Measurements from ENCODE around the gene MYL2.

MYL2 gene

DNA sequence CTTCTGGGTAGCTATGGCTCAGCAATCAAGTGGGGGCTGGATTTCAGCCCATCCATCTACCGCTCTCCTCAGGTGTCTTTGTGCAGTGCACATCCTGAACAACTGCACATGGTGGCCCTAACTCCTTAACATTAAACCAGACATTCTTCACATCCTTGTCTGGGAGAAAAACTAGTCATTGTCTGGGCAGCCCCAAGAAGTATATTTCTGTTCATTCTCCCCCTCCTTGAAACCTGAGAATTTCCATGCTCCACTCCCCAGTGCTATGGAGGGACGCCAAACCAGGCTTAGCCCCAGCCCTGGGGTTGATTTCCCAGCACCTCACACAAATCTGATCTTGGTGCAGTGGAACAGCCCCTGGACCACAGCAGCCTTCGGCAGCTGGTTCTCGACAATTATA lies 13.4 kb downstream of the MYL2 start:
- no peak for DNase-seq

DNA sequence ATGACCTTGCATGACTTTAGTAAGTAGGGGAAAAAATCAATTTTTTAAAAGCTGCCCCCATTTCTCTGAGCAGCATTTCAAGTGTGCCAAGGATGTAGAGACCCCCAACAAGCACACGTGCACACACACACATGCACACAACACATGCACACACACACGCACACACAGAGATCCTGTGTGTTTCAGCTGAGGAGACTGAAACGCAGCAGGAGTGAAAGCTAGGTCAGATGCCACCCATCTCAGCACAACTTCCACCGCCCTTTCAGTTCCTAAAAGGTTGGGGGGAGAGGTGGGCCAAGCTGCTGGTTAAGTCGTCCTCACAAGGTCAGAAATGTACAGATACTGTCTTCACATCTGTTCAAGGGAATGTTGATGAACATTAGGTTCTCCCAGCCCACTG lies 13.9 kb downstream of the MYL2 start:
- no peak for DNase-seq
- intact Hi-C loops (cut with DNase I) = no loop called here

More for the DNA sequence above, 13.4 kb downstream of the MYL2 start:
- intact Hi-C loops (cut with DNase I) = no loop called here

DNA sequence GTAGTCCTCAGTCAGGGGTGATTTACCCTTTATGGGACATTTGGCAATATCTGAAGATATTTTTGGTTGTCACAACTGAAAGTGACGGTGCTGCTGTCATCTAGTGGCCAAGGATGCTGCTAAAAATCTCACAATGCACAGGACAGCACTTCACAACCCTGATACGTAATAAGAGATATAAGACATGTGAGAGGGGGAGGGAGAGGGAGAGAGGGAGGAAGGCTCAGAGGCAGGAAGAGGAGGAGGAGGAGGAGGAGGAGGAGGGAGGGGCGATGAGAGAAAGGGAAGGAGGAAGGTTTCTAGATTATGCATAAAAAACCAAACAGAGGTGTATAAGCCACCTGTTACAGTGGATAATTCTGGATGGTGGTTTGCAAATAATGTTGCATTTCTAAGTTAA lies 14.3 kb downstream of the MYL2 start:
- no peak for DNase-seq

DNA sequence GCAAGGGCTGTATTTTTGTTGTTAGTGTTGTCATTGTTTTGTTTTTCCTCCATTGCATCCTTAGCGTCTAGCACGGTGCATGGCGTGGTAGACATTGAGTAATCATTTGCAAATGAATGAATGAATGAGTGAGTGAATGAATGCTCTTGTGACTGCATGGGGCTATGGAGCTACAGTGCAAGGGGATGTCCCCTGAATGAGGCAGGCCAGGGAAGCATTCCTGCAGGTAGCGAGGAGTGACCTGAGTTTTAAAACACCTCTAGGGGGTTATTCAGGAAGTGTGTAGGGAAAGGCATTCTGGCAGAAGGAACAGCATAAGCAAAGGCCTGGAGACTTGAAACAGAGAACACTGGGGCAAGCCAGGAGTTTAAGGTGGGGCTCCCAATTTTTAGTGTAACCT lies 16.9 kb downstream of the MYL2 start:
- intact Hi-C loops (cut with DNase I) = no loop called here
- DNase-seq = no peak

More for the DNA sequence above, 14.3 kb downstream of the MYL2 start:
- intact Hi-C loops (cut with DNase I) = no loop called here

DNA sequence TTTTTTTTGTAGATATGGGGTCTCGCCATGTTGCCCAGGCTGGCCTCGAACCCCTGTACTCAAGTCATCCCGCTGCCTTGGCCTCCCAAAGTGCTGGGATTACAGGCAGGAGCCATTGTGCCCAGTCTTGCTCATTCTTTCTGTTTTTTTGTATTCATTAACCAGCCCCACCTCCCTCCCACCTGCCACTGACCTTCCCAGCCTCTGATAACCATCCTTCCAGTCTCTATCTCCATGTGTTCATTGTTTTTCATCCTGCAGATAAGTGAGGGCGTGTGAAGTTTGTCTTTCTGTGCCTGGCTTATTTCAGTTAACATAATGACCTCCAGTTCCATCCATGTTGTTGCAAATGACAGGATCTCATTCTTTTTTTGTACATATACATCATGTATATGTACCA lies 19.0 kb downstream of the MYL2 start:
- no peak for DNase-seq
- intact Hi-C loops (cut with DNase I) = no loop called here

DNA sequence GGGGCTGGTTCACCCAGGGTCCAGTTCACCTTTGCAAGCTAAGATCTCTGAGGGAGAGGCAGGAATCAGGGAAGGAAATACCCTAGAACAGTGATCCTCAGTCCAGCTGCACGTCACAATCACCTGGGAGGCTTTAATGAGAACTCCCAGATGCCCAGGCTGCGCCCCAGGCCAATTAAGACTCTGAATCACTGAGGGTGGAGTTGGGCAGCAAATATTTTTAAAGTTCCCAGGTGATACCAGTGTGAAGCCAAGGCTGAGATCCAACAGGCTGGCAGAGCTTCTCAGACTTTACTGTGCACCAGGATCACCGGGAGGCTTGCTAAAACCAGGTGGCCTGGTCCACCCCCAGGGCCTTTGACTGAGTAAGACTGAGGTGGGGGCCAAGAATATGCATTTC lies 23.8 kb downstream of the MYL2 start:
- no peak for DNase-seq

DNA sequence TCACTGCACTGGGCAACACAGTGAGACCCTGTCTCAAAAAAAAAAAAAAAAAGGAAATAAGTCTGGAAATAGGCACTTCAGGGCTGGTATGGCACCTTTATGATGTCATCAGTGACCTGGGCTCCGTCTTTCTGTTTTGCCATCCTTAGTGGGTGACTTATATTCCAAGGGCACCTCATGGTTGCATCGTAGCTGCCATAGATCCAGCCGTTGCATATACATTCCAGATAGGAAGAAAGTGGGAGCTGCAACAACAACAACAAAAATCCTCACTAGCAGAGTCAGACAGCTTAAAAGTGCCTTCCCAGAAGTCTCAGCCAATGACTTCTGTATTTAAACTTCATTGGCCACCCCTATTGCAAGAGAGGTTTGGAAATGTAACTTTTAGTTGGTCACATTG lies 26.4 kb downstream of the MYL2 start:
- intact Hi-C loops (cut with DNase I) = no loop called here
- DNase-seq = no peak

More for the DNA sequence above, 23.8 kb downstream of the MYL2 start:
- intact Hi-C loops (cut with DNase I) = no loop called here

DNA sequence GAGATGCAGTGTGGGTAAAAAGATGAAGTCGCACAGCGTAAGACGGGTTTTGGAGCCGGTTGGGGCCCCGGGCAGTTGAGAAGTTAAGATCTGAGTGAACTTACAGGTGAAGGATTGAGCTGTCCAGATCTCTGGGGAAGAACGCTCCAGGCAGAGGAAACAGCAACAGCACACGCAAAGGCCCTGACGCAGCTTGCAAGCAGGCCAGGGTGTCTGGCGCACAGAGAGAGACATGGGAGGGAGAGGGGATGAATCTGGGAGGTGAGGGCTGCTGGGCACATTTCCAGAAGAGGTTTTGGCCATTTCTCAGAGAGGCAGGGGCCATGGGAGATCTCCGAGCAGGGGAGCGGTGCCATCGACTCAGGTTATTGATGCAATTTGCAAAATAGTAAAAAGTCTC lies 31.0 kb downstream of the MYL2 start:
- intact Hi-C loops (cut with DNase I) = no loop called here
- no peak for DNase-seq

DNA sequence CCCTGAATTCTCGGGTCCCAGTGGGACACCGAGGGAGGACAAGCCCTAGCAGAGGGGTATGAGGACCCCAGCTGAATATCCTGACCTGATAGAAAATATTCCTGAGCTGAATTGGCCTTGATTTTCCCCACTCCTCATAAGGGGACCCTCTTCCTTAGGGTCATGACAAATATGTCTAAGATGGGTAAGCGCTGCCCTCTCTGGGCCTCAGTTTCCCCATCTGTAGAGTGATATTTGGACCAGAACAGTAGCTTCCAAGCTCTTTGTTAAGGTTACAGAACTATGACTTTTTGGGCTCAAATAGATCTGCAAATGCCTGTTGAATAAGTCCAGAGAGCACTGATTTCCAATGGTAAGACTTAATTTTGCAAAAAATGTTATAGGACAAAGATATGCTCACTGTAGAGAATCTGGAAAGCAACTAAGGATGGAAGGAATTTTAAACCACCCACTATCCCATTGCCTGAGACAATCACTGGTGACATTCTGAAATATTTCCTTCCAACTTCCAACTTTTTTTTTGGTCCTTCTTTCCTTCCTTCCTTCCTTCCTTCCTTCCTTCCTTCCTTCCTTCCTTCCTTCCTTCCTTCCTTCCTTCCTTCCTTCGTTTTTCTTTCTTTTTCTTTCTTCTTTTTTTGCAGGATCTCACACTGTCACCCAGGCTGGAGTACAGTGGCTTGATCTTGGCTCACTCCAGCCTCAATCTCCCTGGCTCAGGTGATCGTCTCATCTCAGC lies 32.0 kb downstream of the MYL2 start:
- intact Hi-C loops (cut with DNase I) = no loop called here

DNA sequence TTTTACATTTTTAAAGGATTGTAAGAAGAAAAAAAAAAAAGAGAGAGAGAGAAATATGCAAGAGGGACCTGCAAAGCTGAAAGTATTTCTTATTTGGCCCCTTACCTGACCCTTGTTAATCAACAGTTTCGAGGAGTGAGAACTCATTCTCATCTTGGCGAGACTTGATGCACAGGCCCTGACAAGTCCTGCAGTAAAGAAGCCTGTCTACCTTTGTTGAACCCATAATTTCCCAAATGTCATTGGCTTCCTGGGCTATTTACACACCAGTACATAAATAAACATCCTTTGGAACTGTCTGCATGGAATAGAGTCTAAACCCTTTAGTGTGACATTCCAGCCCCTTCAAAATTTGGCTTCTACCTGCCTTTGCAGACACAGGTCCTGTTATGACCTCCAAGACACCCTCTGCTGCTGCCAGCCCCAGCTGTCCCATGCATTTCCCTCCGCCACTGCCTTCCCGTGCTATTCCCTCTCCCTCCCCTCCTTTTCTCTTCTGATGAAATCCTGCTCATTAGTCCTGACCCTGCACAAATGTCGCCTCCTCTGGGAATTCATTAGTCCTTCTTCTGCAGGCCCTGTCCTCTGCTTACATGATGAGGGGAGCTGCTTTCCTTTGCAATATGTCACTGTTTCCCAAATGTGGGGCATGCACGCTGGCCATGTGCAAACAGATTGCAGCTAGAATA lies 35.1 kb downstream of the MYL2 start:
- intact Hi-C loops (cut with DNase I) = no loop called here
- DNase-seq = no peak

More for the DNA sequence above, 32.0 kb downstream of the MYL2 start:
- no peak for DNase-seq

DNA sequence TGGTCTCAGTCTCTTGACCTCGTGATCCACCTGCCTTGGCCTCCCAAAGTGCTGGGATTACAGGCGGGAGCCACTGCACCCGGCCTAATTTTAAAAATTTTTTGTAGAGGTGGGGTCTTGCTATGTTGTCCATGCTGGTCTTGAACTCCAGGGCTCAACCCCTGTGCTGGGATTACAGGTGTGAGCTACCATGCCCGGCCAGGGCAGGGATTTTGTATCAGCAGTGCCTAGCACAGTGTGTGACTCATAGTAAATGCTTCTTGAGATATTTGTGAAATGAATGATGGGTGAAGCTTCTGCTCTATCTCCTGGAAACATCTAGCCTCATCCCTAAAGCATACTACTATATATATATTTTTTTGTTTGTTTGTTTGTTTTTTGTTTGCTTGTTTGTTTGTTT lies 37.1 kb downstream of the MYL2 start:
- no peak for DNase-seq
- intact Hi-C loops (cut with DNase I) = no loop called here

DNA sequence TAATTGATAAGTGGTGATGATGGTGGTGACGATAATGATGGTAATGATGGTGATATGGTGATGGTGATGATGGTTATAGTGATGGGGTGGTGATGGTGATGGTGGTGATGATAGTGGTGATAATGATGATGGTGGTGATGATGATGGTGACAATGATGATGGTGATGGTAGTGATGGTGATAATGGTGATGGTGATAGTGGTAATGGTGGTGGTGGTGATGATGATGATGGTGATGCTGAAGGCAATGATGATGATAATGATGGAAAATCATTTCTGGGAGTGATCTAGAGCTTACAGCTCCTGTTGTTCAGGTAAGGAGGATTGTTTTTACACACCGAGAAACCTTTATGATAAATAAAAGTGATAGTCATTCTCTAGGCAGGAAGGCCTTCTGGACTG lies 39.7 kb downstream of the MYL2 start:
- intact Hi-C loops (cut with DNase I) = no loop called here
- DNase-seq = no peak

DNA sequence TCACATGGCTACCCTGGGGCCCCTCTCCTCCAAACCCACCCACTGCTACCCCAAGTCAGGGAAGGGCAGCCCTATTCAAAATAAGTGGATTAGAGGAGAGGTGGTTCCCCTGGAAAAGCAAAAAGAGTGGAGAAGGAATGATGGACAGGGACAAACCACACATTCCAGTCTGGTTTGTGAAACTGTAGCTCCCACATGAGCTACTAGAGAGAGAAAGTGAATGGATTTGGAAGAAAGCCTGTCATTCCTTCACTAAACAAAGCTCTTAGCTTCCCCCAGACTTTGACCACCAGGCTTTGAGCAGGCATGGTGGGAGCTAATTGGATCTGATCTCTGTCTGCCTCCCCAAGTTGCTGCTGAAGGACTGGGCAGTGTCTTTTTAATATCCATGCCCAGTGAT lies 45.6 kb downstream of the MYL2 start:
- intact Hi-C loops (cut with DNase I) = no loop called here

DNA sequence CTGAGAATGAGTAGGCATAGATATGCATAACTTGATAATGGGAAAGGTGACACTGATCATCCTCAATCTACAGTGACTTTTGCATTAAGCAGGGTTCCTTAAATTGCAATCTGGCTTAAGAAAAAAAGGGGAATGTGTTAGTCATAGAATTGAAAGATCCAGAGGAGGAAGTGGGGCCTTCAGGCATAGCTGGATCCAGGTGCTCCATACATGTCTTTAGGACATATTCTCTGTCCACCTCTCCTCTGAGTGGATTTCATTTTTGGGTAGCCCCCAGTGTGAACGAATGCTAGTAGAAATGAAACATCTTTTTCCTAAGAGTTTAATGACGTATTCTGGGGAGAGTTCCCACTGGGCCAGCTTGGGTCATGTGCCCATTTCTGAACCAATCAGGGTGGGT lies 46.0 kb downstream of the MYL2 start:
- intact Hi-C loops (cut with DNase I) = no loop called here

More for the DNA sequence above, 45.6 kb downstream of the MYL2 start:
- DNase-seq = no peak

DNA sequence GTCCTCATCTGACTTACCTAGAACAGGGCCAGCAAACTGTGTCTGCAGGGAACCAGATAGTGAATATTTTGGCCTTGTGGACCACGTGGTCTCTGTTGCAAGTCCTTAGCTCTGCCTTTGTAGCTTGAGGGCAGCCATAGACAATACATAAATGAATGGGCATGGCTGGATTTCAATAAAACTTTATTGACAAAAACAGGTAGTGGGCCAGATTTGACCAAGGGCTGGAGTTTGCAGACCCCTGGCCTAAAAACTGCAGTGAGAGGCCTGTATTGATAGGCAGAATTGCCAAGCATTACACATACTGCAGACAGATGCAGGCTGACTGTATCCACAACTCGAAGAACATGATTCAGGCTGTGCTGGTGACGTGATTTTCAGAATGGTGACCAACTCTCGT lies 48.3 kb downstream of the MYL2 start:
- DNase-seq = no peak
- intact Hi-C loops (cut with DNase I) = no loop called here

More for the DNA sequence above, 46.0 kb downstream of the MYL2 start:
- no peak for DNase-seq

DNA sequence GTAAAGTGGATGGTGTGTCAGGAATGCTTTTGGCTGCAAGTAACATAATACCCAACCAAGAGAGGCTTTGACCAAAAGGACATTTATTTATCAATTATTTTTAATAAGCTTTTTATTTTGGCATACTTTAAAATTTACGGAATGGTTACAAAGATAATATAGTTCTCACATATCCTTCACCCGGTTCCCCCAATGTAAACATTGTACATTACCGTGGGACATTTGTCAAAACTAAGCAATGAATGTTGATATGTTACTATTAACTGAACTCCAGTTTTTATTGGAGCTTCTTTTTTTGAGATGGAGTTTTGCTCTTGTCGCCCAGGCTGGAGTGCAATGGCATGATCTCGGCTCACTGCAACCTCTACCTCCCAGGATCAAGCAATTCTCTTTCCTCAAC lies 50.6 kb downstream of the MYL2 start:
- intact Hi-C loops (cut with DNase I) = no loop called here
- DNase-seq = no peak

DNA sequence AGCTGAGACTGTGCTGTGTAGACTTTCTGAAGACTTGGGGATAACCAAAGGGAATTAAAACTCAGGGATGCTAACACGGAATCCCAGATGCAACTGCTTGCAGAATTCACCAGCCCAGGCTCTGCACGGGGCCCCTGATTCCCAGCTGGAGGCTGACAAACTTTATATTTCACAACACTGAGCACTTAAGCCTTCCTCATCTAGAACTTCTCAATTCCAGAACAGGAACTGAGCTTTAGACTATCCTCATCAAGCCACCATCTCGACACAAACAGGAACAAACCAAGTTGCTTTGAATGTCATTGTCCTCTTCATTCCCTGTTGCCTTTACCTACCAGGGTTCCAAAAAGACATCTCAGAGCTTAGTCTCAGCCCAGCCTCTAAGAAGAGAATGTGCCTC lies 51.4 kb downstream of the MYL2 start:
- DNase-seq = no peak
- intact Hi-C loops (cut with DNase I) = no loop called here

DNA sequence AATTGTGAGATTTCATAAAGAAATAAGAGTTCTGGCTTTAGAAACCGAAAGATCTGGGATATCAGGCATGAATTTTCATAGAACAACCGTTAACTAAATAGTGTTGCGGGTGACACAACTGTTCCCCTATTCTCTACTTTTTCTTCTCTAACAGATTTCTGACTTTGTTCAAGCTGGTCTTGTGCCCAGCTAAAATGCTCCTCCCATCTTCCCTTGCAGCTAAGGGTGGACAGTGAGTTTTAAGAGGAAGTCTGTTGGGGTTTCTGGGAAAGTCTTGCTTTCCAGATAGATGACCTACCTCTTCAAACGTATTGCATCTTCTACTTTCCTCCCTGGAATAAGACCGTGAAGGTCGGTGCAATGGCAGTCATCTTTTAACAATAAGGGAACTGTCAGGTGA lies 54.9 kb downstream of the MYL2 start:
- intact Hi-C loops (cut with DNase I) = no loop called here
- no peak for DNase-seq

DNA sequence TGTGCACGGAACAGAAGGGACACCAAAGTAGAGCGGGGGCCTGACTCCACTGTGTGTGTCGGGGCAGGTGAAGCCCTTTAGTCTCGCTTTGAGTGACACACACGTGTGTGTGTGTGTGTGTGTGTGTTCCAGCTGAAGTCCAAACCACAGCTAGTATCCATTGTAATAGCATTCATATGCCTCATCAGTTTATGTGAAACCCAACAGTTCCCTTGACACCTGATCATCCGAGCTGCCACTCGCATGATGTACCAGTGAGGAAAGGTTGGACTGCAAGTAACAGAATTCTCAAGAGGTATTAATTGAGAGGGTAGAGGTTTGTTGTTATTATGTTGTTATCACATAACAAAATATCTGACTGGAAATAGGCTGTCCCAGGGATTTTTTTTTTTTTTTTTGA lies 57.2 kb downstream of the MYL2 start:
- intact Hi-C loops (cut with DNase I) = no loop called here
- no peak for DNase-seq

DNA sequence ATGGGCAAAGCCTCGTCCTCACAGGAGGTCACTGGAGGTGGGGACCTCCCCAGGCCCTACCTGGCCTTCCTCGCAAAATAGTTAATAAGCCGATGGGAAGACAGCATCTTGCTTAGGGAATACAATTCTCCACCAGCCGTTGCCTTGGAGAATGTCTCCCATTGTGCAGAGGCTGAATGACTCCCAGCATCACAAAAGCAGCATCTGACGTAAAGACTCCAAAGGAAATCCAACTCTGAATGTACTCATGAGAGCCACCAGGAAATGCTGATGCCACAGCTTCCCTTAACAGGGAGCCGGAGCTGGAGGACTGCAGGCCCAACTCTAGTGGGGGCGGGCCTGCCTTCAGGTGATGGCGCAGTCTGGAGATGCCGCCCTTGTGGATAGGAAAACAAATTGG lies 58.0 kb downstream of the MYL2 start:
- intact Hi-C loops (cut with DNase I) = no loop called here
- no peak for DNase-seq

DNA sequence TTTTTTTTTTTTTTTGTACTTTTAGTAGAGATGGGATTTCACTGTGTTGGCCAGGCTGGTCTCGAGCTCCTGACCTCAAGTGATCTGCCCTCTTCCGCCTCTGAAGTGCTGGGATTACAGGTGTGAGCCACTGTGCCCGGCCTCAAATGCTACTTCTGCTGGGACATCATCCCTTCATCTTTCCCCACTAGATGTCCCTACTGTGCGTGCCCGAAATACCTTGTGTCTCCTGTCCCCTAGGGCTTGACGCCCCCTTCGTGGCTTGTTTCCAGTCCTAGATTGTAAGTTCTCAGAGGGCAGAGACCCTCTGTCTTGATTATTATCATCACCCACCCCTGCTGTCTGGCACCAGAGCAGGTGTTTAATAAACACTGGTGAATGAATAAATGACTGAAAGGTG lies 58.6 kb downstream of the MYL2 start:
- intact Hi-C loops (cut with DNase I) = no loop called here
- DNase-seq = no peak
